CD4-positive, alpha-beta memory T cell (primary cell): ENCODE results near the gene RNASE13. TPM values are rescaled to one million over a fixed set of nuclear protein-coding genes. Genes with fewer than 3 reads are reported as not detected.

Experiments
- CTCF ChIA-PET: fragments of 350-600 bp; sonication (Branson Sonifier 250); formaldehyde crosslinking; loops from one replicate; lab custom pipeline; 2021; ENCODE audit warnings: inconsistent platforms; ENCODE audit not compliant: partially characterized antibody; lab: Charles Lee
- POLR2A ChIA-PET: fragments of 350-600 bp; sonication (Branson Sonifier 250); formaldehyde crosslinking; loops from one replicate; lab custom pipeline; 2021; ENCODE audit not compliant: partially characterized antibody; lab: Charles Lee
- DNase-seq, 5 donors: peaks; one replicate each; pipeline versions ENCODE4 v3.0.0 to v3.0.0-alpha.2; 2020 to 2022; ENCODE audit warnings: mixed read lengths in 1 of 5
- H3K27ac ChIP-seq: one replicate; pipeline ENCODE4 v1.7.0; 2013; ENCODE audit warnings: low read depth, low read length
- H3K27me3 ChIP-seq: 2 replicates; pipeline ENCODE4 v1.7.0; 2013; ENCODE audit warnings: mild to moderate bottlenecking, low read length, moderate library complexity; ENCODE audit not compliant: insufficient read depth
- H3K36me3 ChIP-seq: 2 replicates; pipeline ENCODE4 v1.7.0; 2013; ENCODE audit warnings: mild to moderate bottlenecking, low read length, moderate library complexity; ENCODE audit not compliant: insufficient read depth
- H3K4me1 ChIP-seq: 2 replicates; pipeline ENCODE4 v1.7.0; 2013; ENCODE audit warnings: mild to moderate bottlenecking, low read length, moderate library complexity; ENCODE audit not compliant: insufficient read depth
- H3K4me3 ChIP-seq, 2 donors: one replicate each; pipeline ENCODE4 v1.7.0; 2013; ENCODE audit warnings: low read length in 2 of 2, mild to moderate bottlenecking in 1 of 2
- H3K9me3 ChIP-seq, 2 donors: one replicate each; pipeline ENCODE4 v1.7.0; 2013; ENCODE audit warnings: low read length in 2 of 2, control low read depth in 1 of 2; ENCODE audit not compliant: control insufficient read depth in 1 of 2
- H3K27ac Mint-ChIP-seq, 7 donors: one replicate each; pipeline ENCODE4 v1.8.0; 2020 to 2021; ENCODE audit warnings: mixed read lengths in 7 of 7, mild to moderate bottlenecking in 6 of 7, inconsistent platforms in 3 of 7, moderate library complexity in 3 of 7
- H3K27me3 Mint-ChIP-seq, 2 donors: one replicate each; pipeline ENCODE4 v1.8.0; 2020 to 2021; ENCODE audit warnings: mixed read lengths in 2 of 2
- H3K36me3 Mint-ChIP-seq, 2 donors: one replicate each; pipeline ENCODE4 v1.8.0; 2020 to 2021; ENCODE audit warnings: mixed read lengths in 2 of 2, inconsistent platforms in 1 of 2, mild to moderate bottlenecking in 1 of 2
- H3K4me1 Mint-ChIP-seq, 4 donors: one replicate each; pipeline ENCODE4 v1.8.0; 2020 to 2021; ENCODE audit warnings: mixed read lengths in 4 of 4, mild to moderate bottlenecking in 1 of 4
- H3K4me3 Mint-ChIP-seq, 8 donors: one replicate each; pipeline ENCODE4 v1.8.0; 2020 to 2021; ENCODE audit warnings: mixed read lengths in 8 of 8, mild to moderate bottlenecking in 7 of 8, moderate library complexity in 6 of 8, inconsistent platforms in 3 of 8
- H3K9me3 Mint-ChIP-seq, 8 donors: one replicate each; pipeline ENCODE4 v1.8.0; 2020 to 2021; ENCODE audit warnings: mixed read lengths in 8 of 8, mild to moderate bottlenecking in 5 of 8, inconsistent platforms in 3 of 8, moderate library complexity in 1 of 8
- intact Hi-C: fragments of 100-400 bp; cut with micrococcal nuclease; formaldehyde crosslinking; loops from one replicate; pipeline ENCODE4 v1.15.1; 2023
- polyA plus RNA-seq, 2 donors: library from polyadenylated mRNA; unstranded; fragments of 300-500 nt; fragmentation: Illumina TruSeq; gene quantifications; one replicate each; pipeline ENCODE4 v1.2.3, GENCODE V29; 2021
- total RNA-seq, 2 experiments: library from RNA; stranded (reverse); gene quantifications; one replicate each; pipeline ENCODE4 v1.2.3, GENCODE V29; 2021

RNASE13 gene
- total and polyA plus RNA-seq, 4 experiments from 2014 or later: not detected

DNA sequence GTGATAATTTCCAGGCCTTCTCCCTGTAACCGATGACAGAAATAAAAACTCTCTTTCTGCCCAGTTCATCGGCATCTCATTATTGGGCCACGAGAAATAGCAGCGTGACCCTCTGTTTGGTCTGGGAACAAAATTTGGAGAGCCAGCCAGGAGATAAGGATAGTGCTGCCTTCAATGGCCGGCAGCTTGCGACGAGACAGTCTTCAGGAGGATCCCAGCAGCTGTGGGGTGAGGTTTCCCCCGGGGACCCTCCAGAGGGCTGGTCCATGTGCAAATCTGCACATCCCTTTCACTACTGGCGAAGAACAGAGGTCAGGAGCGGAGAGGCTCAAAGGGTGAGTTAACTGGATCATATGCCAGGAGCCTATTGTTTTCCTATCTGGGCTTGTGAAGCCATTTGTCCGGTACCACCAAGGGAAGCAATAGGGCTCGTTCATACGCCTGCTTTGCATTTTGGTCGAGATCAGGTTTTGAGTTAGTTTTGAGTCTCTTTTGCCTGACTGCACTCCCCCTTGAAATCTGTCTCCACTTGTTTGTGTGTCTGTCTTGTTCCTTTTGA is 30.7 kb downstream of the RNASE13 start:
- Histone ChIP-seq H3K4me3 (no peak overlapping the region), H3K36me3 (no peaks in the 10 kb centered on the region), H3K27ac (no peak overlapping the region), H3K27me3 (no peaks in the 10 kb centered on the region), H3K4me1 (no peaks in the 10 kb centered on the region), H3K9me3 (no peaks in the 10 kb centered on the region)
- no peaks in the 10 kb centered on the region for H3K36me3 Mint-ChIP-seq
- no peaks in the 10 kb centered on the region for H3K9me3 Mint-ChIP-seq
- intact Hi-C loops: no loop called here
- no peaks in the 10 kb centered on the region for H3K4me1 Mint-ChIP-seq
- CTCF ChIA-PET: interaction anchor here (1.0 to 6.7 kb wide), 5 partner anchors 8 to 101 kb away, joined by 3 to 57 read pairs (median 4); no protein-coding TSS in a partner anchor
- no peak overlapping the region for H3K27ac Mint-ChIP-seq
- no peak overlapping the region for H3K4me3 Mint-ChIP-seq
- no peak for DNase-seq
- no peaks in the 10 kb centered on the region for H3K27me3 Mint-ChIP-seq
- POLR2A ChIA-PET: no interaction called here

GRCh38 chr14:21001218-21001617 is 33.4 kb downstream of the RNASE13 start:
- H3K4me3 ChIP-seq: no peak overlapping the region
- DNase-seq: no peak
- no peaks in the 10 kb centered on the region for H3K27me3 Mint-ChIP-seq
- H3K36me3 Mint-ChIP-seq: peaks cover 6 to 20% of the 10 kb centered on the region in 2 donors
- POLR2A ChIA-PET: no interaction called here
- no peaks in the 10 kb centered on the region for H3K27me3 ChIP-seq
- no peak overlapping the region for H3K27ac ChIP-seq
- H3K9me3 Mint-ChIP-seq: no peaks in the 10 kb centered on the region
- CTCF ChIA-PET: interaction anchor here (1.5 to 6.7 kb wide), 2 partner anchors 9 to 13 kb away, joined by 8 to 57 read pairs; no protein-coding TSS in a partner anchor
- no peak overlapping the region for H3K27ac Mint-ChIP-seq
- peaks cover 7 to 13% (median 10%) of the 10 kb centered on the region in 4 donors for H3K4me1 Mint-ChIP-seq
- H3K4me1 ChIP-seq: no peaks in the 10 kb centered on the region
- intact Hi-C loops: no loop called here
- no peaks in the 10 kb centered on the region for H3K9me3 ChIP-seq
- peaks cover 5% of the 10 kb centered on the region for H3K36me3 ChIP-seq
- no peak overlapping the region for H3K4me3 Mint-ChIP-seq

- no peak overlapping the region for H3K27ac ChIP-seq
- no peaks in the 10 kb centered on the region for H3K9me3 ChIP-seq
- Mint-ChIP-seq H3K4me3 (no peak overlapping the region), H3K27ac (peak overlapping the region in 3 of 7 donors; percentile 26 to 92 (median 90)), H3K4me1 (peaks cover 7 to 17% (median 11%) of the 10 kb centered on the region in 4 donors), H3K36me3 (peaks cover 22 to 36% of the 10 kb centered on the region in 2 donors), H3K27me3 (no peaks in the 10 kb centered on the region), H3K9me3 (no peaks in the 10 kb centered on the region)
- H3K27me3 ChIP-seq: no peaks in the 10 kb centered on the region
- no peak for DNase-seq
- peaks cover 21% of the 10 kb centered on the region for H3K36me3 ChIP-seq
- H3K4me3 ChIP-seq: no peak overlapping the region
- H3K4me1 ChIP-seq: no peaks in the 10 kb centered on the region
- ChIA-PET CTCF (interaction anchor here (0.8 to 4.5 kb wide), 3 partner anchors 12 to 97 kb away, joined by 5 to 21 read pairs (median 17); no protein-coding TSS in a partner anchor), POLR2A (no interaction called here)
- intact Hi-C loops: no loop called here
Measured at GRCh38 chr14:20999591-20999990, 35.0 kb downstream of the RNASE13 start.

GRCh38 chr14:20998674-20999366 is 35.8 kb downstream of the RNASE13 start, which contains the start of gene SLC39A2:
Gene SLC39A2, plus strand, starts transcription at chr14:20999293. Its CDS starts 154 bp downstream, at chr14:20999447.
- no peaks in the 10 kb centered on the region for H3K9me3 Mint-ChIP-seq
- no peaks in the 10 kb centered on the region for H3K4me1 ChIP-seq
- H3K27me3 Mint-ChIP-seq: no peaks in the 10 kb centered on the region
- peaks cover 28 to 42% of the 10 kb centered on the region in 2 donors for H3K36me3 Mint-ChIP-seq
- no peak within 1 kb of the TSS for H3K27ac ChIP-seq
- no peaks in the 10 kb centered on the region for H3K9me3 ChIP-seq
- H3K36me3 ChIP-seq: peaks cover 29% of the 10 kb centered on the region
- no peak for DNase-seq
- no peak within 1 kb of the TSS for H3K4me3 Mint-ChIP-seq
- peaks cover 7 to 17% (median 11%) of the 10 kb centered on the region in 4 donors for H3K4me1 Mint-ChIP-seq
- no peak within 1 kb of the TSS for H3K4me3 ChIP-seq
- CTCF ChIA-PET: interaction anchor here (0.8 to 4.5 kb wide), 4 partner anchors 13 to 98 kb away, joined by 5 to 21 read pairs (median 15); no protein-coding TSS in a partner anchor
- POLR2A ChIA-PET: no interaction called here
- H3K27ac Mint-ChIP-seq: peak within 1 kb of the TSS in 4 of 7 donors; percentile 54 to 92 (median 74)
- H3K27me3 ChIP-seq: no peaks in the 10 kb centered on the region
- intact Hi-C loops: no loop called here

- Mint-ChIP-seq H3K4me3 (no peak overlapping the region), H3K36me3 (peaks cover 31 to 45% of the 10 kb centered on the region in 2 donors), H3K27ac (peak overlapping the region in 4 of 7 donors; percentile 25 to 57 (median 40)), H3K27me3 (no peaks in the 10 kb centered on the region), H3K9me3 (no peaks in the 10 kb centered on the region), H3K4me1 (peaks cover 7 to 17% (median 11%) of the 10 kb centered on the region in 4 donors)
- H3K9me3 ChIP-seq: no peaks in the 10 kb centered on the region
- intact Hi-C loops: no loop called here
- H3K4me3 ChIP-seq: no peak overlapping the region
- ChIA-PET POLR2A (interaction anchor here (0.6 kb wide), 1 partner anchor 17 kb away, joined by 3 read pairs; no protein-coding TSS in a partner anchor), CTCF (interaction anchor here (0.6 to 4.5 kb wide), 4 partner anchors 10 to 27 kb away, joined by 3 to 21 read pairs (median 15); no protein-coding TSS in a partner anchor)
- H3K27ac ChIP-seq: no peak overlapping the region
- no peaks in the 10 kb centered on the region for H3K4me1 ChIP-seq
- no peak for DNase-seq
- H3K36me3 ChIP-seq: peaks cover 31% of the 10 kb centered on the region
- H3K27me3 ChIP-seq: no peaks in the 10 kb centered on the region
Measured at GRCh38 chr14:20998139-20998538, 36.5 kb downstream of the RNASE13 start.

- peak overlapping the region in 1 of 8 donors; percentile 14 for H3K4me3 Mint-ChIP-seq
- no peaks in the 10 kb centered on the region for H3K9me3 ChIP-seq
- CTCF ChIA-PET: interaction anchor here (0.6 to 4.5 kb wide), 4 partner anchors 11 to 26 kb away, joined by 3 to 21 read pairs (median 15); no protein-coding TSS in a partner anchor
- H3K27me3 ChIP-seq: no peaks in the 10 kb centered on the region
- POLR2A ChIA-PET: interaction anchor here (0.6 kb wide), 1 partner anchor 17 kb away, joined by 3 read pairs; no protein-coding TSS in a partner anchor
- no peaks in the 10 kb centered on the region for H3K27me3 Mint-ChIP-seq
- H3K4me3 ChIP-seq: no peak overlapping the region
- intact Hi-C loops: no loop called here
- no peak for DNase-seq
- H3K4me1 ChIP-seq: no peaks in the 10 kb centered on the region
- H3K4me1 Mint-ChIP-seq: peaks cover 7 to 17% (median 13%) of the 10 kb centered on the region in 4 donors
- no peak overlapping the region for H3K27ac ChIP-seq
- peak overlapping the region in 2 of 7 donors; percentile 37 to 84 for H3K27ac Mint-ChIP-seq
- H3K9me3 Mint-ChIP-seq: no peaks in the 10 kb centered on the region
- H3K36me3 Mint-ChIP-seq: peaks cover 36 to 51% of the 10 kb centered on the region in 2 donors
- peaks cover 37% of the 10 kb centered on the region for H3K36me3 ChIP-seq
Measured at GRCh38 chr14:20997564-20997963, 37.0 kb downstream of the RNASE13 start.

GRCh38 chr14:20997115-20997514 is 37.5 kb downstream of the RNASE13 start:
- no peak overlapping the region for H3K27ac ChIP-seq
- no peaks in the 10 kb centered on the region for H3K9me3 ChIP-seq
- no peak overlapping the region for H3K4me3 ChIP-seq
- H3K27me3 ChIP-seq: no peaks in the 10 kb centered on the region
- ChIA-PET CTCF (interaction anchor here (2.1 to 4.5 kb wide), 3 partner anchors 15 to 26 kb away, joined by 13 to 21 read pairs (median 17); no protein-coding TSS in a partner anchor), POLR2A (no interaction called here)
- DNase-seq: no peak
- Mint-ChIP-seq H3K27me3 (no peaks in the 10 kb centered on the region), H3K9me3 (no peaks in the 10 kb centered on the region), H3K36me3 (peaks cover 40 to 56% of the 10 kb centered on the region in 2 donors), H3K4me1 (peaks cover 8 to 18% (median 13%) of the 10 kb centered on the region in 4 donors), H3K4me3 (no peak overlapping the region), H3K27ac (peak overlapping the region in 2 of 7 donors; percentile 72 to 84)
- intact Hi-C loops: no loop called here
- H3K36me3 ChIP-seq: peaks cover 41% of the 10 kb centered on the region
- no peaks in the 10 kb centered on the region for H3K4me1 ChIP-seq
